ENCODE data around the gene NLGN1. TPM values are rescaled to one million over a fixed set of nuclear protein-coding genes. Genes with fewer than 3 reads are reported as not detected.

The NLGN1 gene
- total RNA-seq, 4 donors from 2014 or later: 12.9 to 20.9 (median 18.0) TPM

DNA sequence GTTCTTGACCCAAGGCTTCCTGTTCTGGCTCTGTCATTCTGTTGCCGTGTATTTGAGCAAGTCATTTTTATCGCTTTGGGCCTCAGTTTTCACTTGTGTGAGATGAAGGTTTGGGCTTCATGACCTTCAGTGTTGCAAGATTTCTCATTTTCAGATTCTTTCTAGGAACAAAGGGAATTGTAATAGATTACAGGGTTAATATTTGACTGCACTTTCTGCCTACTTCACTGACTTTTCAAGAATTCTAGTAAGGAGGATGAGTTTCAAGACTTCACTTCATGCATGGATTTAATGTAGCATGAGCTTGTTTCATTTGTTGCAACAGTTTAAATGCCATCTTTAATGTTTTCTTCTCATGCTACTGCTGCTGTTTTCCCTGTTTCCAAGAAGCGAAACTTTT, 226.5 kb downstream of the NLGN1 start:
- Histone ChIP-seq H3K36me3 (no peaks in the 10 kb centered on the region), H3K4me1 (peaks cover 0 to 5% (median 1%) of the 10 kb centered on the region in 4 donors), H3K9me3 (no peaks in the 10 kb centered on the region), H3K27ac (replicated peaks in 1 of 4) (no peak overlapping the region), H3K4me3 (no peak overlapping the region), H3K27me3 (no peaks in the 10 kb centered on the region)
- 89% methylated on average over 3 of the region's 3 CpGs for WGBS
- no peak for DNase-seq (ENCODE audit: extremely low spot score)
- intact Hi-C loops (cut with DNase I): no loop called here
- no peak for TF ChIP-seq EP300 (IDR thresholded peaks at IDR 0.05)
- no peak for TF ChIP-seq POLR2A (IDR thresholded peaks at IDR 0.05; ENCODE audit: low read depth)
- TF ChIP-seq, protein P1, sequence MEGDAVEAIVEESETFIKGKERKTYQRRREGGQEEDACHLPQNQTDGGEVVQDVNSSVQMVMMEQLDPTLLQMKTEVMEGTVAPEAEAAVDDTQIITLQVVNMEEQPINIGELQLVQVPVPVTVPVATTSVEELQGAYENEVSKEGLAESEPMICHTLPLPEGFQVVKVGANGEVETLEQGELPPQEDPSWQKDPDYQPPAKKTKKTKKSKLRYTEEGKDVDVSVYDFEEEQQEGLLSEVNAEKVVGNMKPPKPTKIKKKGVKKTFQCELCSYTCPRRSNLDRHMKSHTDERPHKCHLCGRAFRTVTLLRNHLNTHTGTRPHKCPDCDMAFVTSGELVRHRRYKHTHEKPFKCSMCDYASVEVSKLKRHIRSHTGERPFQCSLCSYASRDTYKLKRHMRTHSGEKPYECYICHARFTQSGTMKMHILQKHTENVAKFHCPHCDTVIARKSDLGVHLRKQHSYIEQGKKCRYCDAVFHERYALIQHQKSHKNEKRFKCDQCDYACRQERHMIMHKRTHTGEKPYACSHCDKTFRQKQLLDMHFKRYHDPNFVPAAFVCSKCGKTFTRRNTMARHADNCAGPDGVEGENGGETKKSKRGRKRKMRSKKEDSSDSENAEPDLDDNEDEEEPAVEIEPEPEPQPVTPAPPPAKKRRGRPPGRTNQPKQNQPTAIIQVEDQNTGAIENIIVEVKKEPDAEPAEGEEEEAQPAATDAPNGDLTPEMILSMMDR (IDR thresholded peaks at IDR 0.05): no peak
- no peak for TF ChIP-seq POLR2AphosphoS5 (IDR thresholded peaks at IDR 0.05)

DNA sequence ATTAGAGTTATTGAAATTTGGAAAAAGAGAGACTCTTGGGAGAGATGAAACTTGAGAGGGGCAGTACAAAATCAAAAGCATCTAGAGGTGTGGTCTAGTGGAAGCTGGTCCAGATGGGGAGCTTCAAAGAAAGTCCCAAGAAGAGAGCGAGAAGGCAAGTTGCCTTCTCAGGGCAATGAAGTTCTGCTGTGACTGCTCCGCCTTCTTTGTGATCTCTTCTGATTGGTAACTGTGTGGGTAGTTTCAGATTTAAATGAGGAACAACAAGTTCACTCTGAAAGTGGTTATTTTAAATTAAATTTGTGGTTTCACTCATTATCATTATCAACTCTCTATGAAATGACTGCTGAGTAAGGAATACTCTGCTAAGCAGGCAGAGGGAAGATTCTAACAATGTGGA, 233.3 kb downstream of the NLGN1 start:
- TF ChIP-seq EP300 (IDR thresholded peaks at IDR 0.05) (no peak), POLR2AphosphoS5 (IDR thresholded peaks at IDR 0.05) (no peak), POLR2A (IDR thresholded peaks at IDR 0.05; ENCODE audit: low read depth) (no peak)
- TF ChIP-seq, protein P1 (IDR thresholded peaks at IDR 0.05): no peak
- WGBS: 94% methylated on average over 2 of the region's 2 CpGs
- DNase-seq (ENCODE audit: extremely low spot score): no peak
- H3K27ac ChIP-seq (replicated peaks in 1 of 4): no peak overlapping the region
- H3K27me3 ChIP-seq: no peaks in the 10 kb centered on the region
- H3K4me3 ChIP-seq: no peak overlapping the region
- intact Hi-C loops (cut with DNase I): no loop called here
- H3K4me1 ChIP-seq: peaks cover 0 to 9% (median 2%) of the 10 kb centered on the region in 4 donors
- no peaks in the 10 kb centered on the region for H3K9me3 ChIP-seq
- no peaks in the 10 kb centered on the region for H3K36me3 ChIP-seq

DNA sequence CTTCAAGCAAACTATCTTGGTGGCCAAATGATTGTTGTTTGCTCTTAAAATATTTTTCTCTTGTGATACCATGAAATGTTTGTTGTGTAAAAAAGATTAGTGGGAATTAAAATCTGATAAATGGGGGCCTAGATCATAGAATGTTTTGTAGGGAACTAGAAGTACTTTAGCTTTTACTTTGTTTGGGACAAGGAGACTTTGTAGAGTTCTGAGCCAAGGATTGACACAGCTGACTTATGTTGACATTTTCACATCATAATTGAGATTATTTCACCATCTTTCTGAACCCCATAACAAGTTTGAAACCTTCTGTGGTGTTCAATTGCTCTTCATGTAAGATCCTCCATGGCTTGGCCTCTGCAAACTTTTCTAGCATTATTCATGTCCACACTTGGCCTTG, 235.4 kb downstream of the NLGN1 start:
- intact Hi-C loops (cut with DNase I): no loop called here
- H3K4me1 ChIP-seq: peaks cover 0 to 9% (median 2%) of the 10 kb centered on the region in 4 donors
- H3K9me3 ChIP-seq: no peaks in the 10 kb centered on the region
- no peaks in the 10 kb centered on the region for H3K36me3 ChIP-seq
- TF ChIP-seq, protein P1 (IDR thresholded peaks at IDR 0.05): no peak
- TF ChIP-seq POLR2AphosphoS5 (IDR thresholded peaks at IDR 0.05): no peak
- no peak for TF ChIP-seq POLR2A (IDR thresholded peaks at IDR 0.05; ENCODE audit: low read depth)
- TF ChIP-seq EP300 (IDR thresholded peaks at IDR 0.05): no peak
- H3K4me3 ChIP-seq: no peak overlapping the region
- DNase-seq (ENCODE audit: extremely low spot score): no peak
- no peak overlapping the region for H3K27ac ChIP-seq (replicated peaks in 1 of 4)
- H3K27me3 ChIP-seq: no peaks in the 10 kb centered on the region

DNA sequence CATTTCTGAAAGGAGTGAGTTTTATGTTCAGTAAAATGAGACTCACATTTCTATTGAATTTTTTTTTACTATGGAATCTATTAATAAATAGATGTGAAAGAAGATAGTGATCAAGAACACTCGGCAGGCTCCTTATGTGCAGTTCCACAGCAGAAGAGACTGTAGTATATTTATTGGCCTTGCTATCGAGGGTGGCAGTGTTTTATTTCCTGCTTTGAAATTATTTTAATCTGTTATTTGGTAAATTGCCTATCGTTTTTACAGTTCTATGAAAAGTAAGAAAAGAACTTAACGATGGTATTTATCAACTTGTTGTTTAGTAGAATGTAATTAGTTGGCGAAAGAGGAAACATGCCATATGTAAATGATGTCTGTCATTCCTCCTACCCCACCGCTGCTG, 238.3 kb downstream of the NLGN1 start:
- Histone ChIP-seq H3K4me1 (peaks cover 0 to 10% (median 4%) of the 10 kb centered on the region in 4 donors), H3K9me3 (no peaks in the 10 kb centered on the region), H3K27me3 (no peaks in the 10 kb centered on the region), H3K4me3 (no peak overlapping the region), H3K27ac (replicated peaks in 1 of 4) (no peak overlapping the region), H3K36me3 (no peaks in the 10 kb centered on the region)
- WGBS: 95% methylated on average over 6 of the region's 6 CpGs
- intact Hi-C loops (cut with DNase I): no loop called here
- TF ChIP-seq POLR2A (IDR thresholded peaks at IDR 0.05; ENCODE audit: low read depth): no peak
- no peak for TF ChIP-seq POLR2AphosphoS5 (IDR thresholded peaks at IDR 0.05)
- no peak for DNase-seq (ENCODE audit: extremely low spot score)

DNA sequence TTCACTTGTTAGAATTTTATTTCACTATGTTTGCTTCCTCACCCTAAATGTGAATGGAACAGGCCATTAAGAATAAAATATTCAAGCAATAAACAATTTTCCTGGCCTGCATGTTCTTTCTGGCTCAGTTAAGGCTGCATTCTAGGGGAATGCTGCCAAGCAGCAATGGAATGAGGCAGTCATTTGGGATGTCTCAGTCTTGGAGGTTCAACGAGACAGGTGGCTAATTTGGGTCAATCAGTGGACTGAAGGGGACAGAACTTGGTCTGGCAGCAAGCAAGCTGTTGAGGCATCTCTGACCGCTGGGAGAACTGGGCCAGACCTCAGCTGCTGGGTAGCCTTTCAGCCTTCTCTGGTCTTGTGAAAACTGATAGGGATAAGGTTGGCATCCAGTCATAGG, 241.6 kb downstream of the NLGN1 start:
- H3K4me3 ChIP-seq: no peak overlapping the region
- no peaks in the 10 kb centered on the region for H3K27me3 ChIP-seq
- no peak for DNase-seq (ENCODE audit: extremely low spot score)
- H3K4me1 ChIP-seq: peaks cover 0 to 10% (median 4%) of the 10 kb centered on the region in 4 donors
- no peaks in the 10 kb centered on the region for H3K36me3 ChIP-seq
- 50% methylated on average over 2 of the region's 2 CpGs for WGBS
- intact Hi-C loops (cut with DNase I): no loop called here
- TF ChIP-seq EP300 (IDR thresholded peaks at IDR 0.05) (no peak), POLR2AphosphoS5 (IDR thresholded peaks at IDR 0.05) (no peak), POLR2A (IDR thresholded peaks at IDR 0.05; ENCODE audit: low read depth) (no peak)
- TF ChIP-seq, protein P1 (IDR thresholded peaks at IDR 0.05): no peak
- no peak overlapping the region for H3K27ac ChIP-seq (replicated peaks in 1 of 4)
- no peaks in the 10 kb centered on the region for H3K9me3 ChIP-seq
